Hematopoietic multipotent progenitor cell treated with erythropoietin and hydrocortisone succinate and interleukin-3 and kit ligand, for 6 days (in vitro differentiated cells): ENCODE results near the gene PPIB.

Experiments used
- DNase-seq: peaks from one replicate; pipeline ENCODE4 v3.0.0-alpha.2; 2015

PPIB gene

GRCh38 chr15:64157599-64158125 is 5.2 kb downstream of the PPIB start:
- DNase-seq = no peak

- DNase-seq = peak; percentile 57
These were observed 6.0 kb downstream of the PPIB start for GRCh38 chr15:64156652-64157331.

- no peak for DNase-seq
These were observed 6.8 kb downstream of the PPIB start for GRCh38 chr15:64155802-64156651.

- DNase-seq = peak; percentile 95
These were observed 9.1 kb downstream of the PPIB start for GRCh38 chr15:64153480-64154367.

- DNase-seq = peak; percentile 62
These were observed 10.1 kb downstream of the PPIB start for GRCh38 chr15:64152507-64153387.

GRCh38 chr15:64151727-64152506 is 10.9 kb downstream of the PPIB start, which contains the start of gene SNX22:
Gene SNX22, plus strand, starts transcription at chr15:64151731. Its CDS starts 45 bp downstream, at chr15:64151776.
- DNase-seq = peak; percentile 38

GRCh38 chr15:64149893-64150578 is 12.8 kb downstream of the PPIB start:
- peak; percentile 74 for DNase-seq

GRCh38 chr15:64149424-64149823 is 13.4 kb downstream of the PPIB start:
- peak; percentile 88 for DNase-seq

GRCh38 chr15:64148581-64148980 is 14.2 kb downstream of the PPIB start:
- DNase-seq = no peak

- no peak for DNase-seq
These were observed 14.7 kb downstream of the PPIB start for GRCh38 chr15:64148168-64148567.

- peak; percentile 86 for DNase-seq
These were observed 15.7 kb downstream of the PPIB start for GRCh38 chr15:64146885-64147681.

GRCh38 chr15:64146520-64146884 is 16.3 kb downstream of the PPIB start:
- no peak for DNase-seq

GRCh38 chr15:64146041-64146440 is 16.8 kb downstream of the PPIB start:
- no peak for DNase-seq

GRCh38 chr15:64144565-64145281 is 18.1 kb downstream of the PPIB start:
- DNase-seq = peak; percentile 45

- DNase-seq = no peak
These were observed 18.6 kb downstream of the PPIB start for GRCh38 chr15:64144192-64144564.

- DNase-seq = no peak
These were observed 19.5 kb downstream of the PPIB start for GRCh38 chr15:64143276-64143675.

GRCh38 chr15:64141798-64142512 is 20.9 kb downstream of the PPIB start:
- DNase-seq = no peak

GRCh38 chr15:64138331-64138941 is 24.4 kb downstream of the PPIB start:
- DNase-seq = peak; percentile 82
